Keratinocyte (primary cell): Measurements from ENCODE around the gene FCMR.

Source experiments
- CTCF ChIP-seq, 3 experiments: IDR thresholded peaks in 1 of 3; conservative IDR thresholded peaks in 1 of 3; optimal IDR thresholded peaks in 1 of 3; 2 replicates in 2 of 3; 3 replicates in 1 of 3; pipeline versions ENCODE3 to v1.5.1; 2011; ENCODE audit warnings: low read length in 3 of 3, mild to moderate bottlenecking in 3 of 3, moderate library complexity in 2 of 3, control low read depth in 1 of 3, inconsistent platforms in 1 of 3; ENCODE audit not compliant: insufficient read depth in 2 of 3; ENCODE audit errors: extremely low read depth in 1 of 3
- EZH2 ChIP-seq: IDR thresholded peaks from one replicate; pipeline ENCODE4 v1.6.1; 2012; ENCODE audit warnings: inconsistent platforms, mild to moderate bottlenecking, low read length, moderate library complexity

- TF ChIP-seq CTCF (optimal IDR thresholded peaks at IDR 0.05 in 1 of 3, IDR thresholded peaks at IDR 0.05 in 1 of 3, conservative IDR thresholded peaks at IDR 0.05 in 1 of 3; ENCODE audit: extremely low read depth in 1 of 3, insufficient read depth in 2 of 3, low read length in 3 of 3) (no peak), EZH2 (no peak)
Observed at GRCh38 chr1:206963740-206964139, 42.0 kb upstream of the FCMR start.
